GM13977 (cell line): ENCODE measurements around the gene ITGB7.

Experiments used
- DNase-seq: peaks from one replicate; pipeline ENCODE4 v3.0.0; 2012; ENCODE audit warnings: low spot score
- in situ Hi-C: fragments of 300-500 bp; cut with MboI; formaldehyde crosslinking; loops from one replicate; pipeline ENCODE4 v1.12.0; 2022; ENCODE audit warnings: low sequenced_read_pairs, low pct_unique_long_range_greater_than_20kb, mixed read lengths, inconsistent platforms; ENCODE audit not compliant: unreplicated experiment
- TF ChIP-seq, protein P1 (sequence below): IDR thresholded peaks from 2 replicates; pipeline ENCODE4 v1.5.1; 2012; ENCODE audit warnings: mild to moderate bottlenecking, control low read depth; ENCODE audit not compliant: insufficient read depth; ENCODE audit errors: extremely low read depth, missing control alignments

Gene ITGB7

DNA sequence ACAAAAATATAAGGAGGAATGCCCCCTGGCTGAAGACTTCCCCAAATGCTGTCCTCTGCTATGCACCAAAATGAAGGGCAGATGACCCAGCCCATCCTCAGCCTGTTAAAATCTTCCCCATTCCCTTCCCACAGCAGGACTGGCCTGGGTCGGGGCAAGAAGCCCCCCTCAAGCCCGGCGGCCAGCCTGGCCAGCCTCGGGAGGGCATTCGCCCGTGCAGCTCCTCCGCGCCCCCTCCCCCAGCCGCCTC lies 24.5 kb upstream of the ITGB7 start:
- in situ Hi-C loops = no loop called here
- TF ChIP-seq, protein P1, sequence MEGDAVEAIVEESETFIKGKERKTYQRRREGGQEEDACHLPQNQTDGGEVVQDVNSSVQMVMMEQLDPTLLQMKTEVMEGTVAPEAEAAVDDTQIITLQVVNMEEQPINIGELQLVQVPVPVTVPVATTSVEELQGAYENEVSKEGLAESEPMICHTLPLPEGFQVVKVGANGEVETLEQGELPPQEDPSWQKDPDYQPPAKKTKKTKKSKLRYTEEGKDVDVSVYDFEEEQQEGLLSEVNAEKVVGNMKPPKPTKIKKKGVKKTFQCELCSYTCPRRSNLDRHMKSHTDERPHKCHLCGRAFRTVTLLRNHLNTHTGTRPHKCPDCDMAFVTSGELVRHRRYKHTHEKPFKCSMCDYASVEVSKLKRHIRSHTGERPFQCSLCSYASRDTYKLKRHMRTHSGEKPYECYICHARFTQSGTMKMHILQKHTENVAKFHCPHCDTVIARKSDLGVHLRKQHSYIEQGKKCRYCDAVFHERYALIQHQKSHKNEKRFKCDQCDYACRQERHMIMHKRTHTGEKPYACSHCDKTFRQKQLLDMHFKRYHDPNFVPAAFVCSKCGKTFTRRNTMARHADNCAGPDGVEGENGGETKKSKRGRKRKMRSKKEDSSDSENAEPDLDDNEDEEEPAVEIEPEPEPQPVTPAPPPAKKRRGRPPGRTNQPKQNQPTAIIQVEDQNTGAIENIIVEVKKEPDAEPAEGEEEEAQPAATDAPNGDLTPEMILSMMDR = no peak
- DNase-seq = no peak

DNA sequence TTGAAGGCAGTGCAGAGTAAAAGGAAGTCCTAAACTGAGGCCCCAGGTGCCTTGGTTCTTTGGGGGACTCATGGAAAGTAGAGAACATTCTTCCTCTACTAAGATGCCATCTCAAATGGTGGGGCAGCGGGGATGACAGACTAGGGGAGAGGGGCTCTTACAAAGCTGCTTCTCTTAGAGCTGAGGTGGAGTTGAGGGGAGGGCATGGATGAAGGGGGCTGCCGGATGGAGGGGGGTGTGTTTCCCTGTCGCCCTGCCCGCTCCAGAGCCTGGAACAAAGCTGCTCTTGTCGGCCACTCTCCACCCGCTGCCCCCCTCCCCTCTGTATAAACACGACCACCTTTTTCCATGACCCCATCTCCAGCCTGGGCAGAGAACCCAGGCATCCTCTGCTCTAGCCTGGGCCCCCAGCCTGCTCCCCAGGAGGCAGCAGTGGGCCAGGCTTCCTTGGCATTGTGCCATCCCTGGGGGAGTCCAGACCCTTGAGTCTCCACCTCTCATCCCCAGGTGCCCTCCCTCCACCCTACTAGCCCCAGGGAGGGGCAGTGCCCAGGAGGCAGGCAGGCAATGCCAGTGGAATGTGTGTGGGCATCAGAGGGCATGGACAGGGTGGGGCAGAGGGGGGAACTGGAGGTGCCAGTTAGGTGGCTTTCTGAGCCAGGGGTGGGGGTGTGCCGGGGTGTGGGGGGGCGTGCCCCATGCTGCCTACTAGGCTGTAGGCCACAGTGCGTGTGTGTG lies 23.2 kb upstream of the ITGB7 start:
- DNase-seq = no peak
- in situ Hi-C loops = no loop called here
- TF ChIP-seq, protein P1 = no peak

DNA sequence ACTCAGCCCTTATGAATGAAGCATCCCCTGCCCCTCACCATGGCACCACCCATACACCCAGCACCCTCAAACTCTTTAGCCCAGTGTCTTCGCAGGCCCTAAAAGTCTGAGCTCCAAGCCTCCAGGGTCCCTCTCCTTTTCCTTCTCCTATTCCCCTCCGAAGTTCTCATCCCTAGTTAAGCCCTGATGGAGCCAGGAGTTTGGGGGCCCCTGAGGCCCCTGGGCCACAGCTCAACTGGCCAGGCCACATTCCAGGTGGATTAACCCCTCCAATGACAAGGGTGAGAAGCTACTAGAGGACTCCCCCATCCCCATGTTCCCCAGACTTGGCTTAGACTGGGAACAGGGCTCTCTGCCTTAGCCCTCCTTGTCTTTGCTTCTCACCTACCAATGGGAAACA lies 22.4 kb upstream of the ITGB7 start:
- TF ChIP-seq, protein P1 = no peak
- no peak for DNase-seq
- in situ Hi-C loops = no loop called here

DNA sequence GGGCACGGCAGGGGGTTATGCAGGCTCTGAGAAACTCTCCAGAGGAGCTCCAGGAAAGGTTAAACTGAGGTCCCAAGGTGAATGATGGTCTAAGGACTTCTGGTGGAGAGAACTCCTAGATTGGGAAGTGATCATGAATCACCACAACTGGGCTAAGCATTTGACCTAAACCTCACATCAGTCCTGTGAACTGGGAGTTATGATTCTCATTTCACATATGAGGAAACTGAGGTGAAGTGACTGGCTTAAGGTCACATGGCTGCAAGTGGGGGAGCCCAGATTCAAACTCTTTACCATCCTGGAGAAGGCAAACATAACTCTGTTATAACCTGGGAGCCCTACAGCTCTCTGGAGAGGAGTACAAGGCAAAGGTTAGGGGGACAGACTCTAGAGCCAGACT lies 20.8 kb upstream of the ITGB7 start:
- TF ChIP-seq, protein P1 = no peak
- in situ Hi-C loops = no loop called here
- DNase-seq = no peak

DNA sequence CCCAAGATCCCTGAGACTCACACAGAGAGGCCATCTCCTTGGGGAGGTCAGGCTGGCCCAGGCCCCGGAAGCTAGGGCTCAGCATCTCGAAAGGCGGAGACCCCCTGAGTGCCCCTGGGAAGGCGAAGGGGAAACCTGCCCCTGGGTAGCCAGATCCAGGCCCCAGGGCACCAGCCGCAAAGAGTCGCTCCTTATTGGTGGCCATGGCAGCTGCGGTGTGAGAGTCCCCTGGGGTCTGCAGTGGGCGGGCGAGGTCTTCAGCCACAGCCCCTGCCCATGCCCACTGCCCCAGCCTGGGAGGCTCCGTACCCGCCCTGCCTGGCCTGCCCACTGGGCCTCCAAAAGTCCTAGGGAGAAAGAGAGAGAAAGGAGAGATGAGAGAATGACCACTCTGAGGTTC lies 20.3 kb upstream of the ITGB7 start:
- in situ Hi-C loops = no loop called here
- TF ChIP-seq, protein P1 = no peak
- no peak for DNase-seq

DNA sequence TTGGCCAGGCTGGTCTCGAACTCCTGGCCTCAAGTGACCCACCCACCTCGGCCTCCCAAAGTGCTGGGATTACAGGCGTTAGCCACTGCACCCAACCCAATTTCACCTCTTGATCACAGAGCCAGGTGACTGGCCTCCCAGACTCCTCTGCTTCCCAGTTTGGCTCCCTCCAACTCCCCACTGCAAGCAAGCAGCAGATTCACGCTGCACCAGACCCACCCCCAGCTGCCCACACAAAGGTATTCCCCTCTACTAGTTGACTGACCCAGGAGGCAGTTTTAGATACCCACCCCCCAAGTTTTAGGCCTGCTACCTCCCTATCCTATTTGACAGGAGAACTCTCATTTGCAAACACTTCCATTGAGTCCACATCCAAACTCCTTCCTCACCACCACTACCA lies 19.8 kb upstream of the ITGB7 start:
- in situ Hi-C loops = no loop called here
- TF ChIP-seq, protein P1 = no peak

DNA sequence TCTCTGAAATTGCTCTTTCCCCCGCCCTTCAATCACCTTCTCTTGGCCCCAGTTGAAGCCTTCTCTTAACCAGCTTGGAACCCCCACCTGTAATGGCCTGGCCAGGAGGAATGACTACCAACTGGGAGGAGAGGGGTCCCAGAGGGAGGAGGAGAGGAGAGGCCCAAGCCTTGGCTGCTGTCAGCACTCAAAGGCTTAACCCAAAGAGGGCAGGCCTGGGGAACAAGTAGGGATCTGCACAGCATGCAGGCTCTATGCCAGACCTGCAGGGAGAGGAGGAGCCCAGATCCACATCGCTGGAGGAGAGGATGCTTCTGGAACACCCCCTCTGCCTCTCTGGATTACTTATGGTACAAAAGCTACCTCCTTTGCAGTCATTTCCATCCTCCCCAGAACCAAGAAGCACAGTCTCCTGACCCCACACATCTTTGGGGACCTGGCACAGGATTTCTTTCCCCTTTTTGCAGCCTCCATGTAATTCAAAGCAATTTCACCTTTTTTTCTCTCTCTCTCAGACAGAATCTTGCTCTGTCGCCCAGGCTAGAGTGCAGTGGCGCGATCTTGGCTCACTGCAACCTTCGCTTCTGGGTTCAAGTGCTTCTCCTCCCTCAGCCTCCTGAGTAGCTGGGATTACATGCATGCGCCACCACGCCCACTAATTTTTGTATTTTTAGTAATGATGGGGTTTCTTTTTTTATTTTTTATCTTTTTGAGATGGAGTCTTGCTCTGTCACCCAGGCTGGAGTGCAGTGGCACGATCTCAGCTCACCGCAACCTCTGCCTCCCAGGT lies 18.8 kb upstream of the ITGB7 start:
- no peak for DNase-seq
- in situ Hi-C loops = no loop called here
- TF ChIP-seq, protein P1 = no peak

More for the DNA sequence above, 19.8 kb upstream of the ITGB7 start:
- no peak for DNase-seq
